Measurements from ENCODE around the gene SLC6A4. TPM values are rescaled to one million over a fixed set of nuclear protein-coding genes. Genes with fewer than 3 reads are reported as not detected.
A peak's percentile ranks its signal among the peaks of the same experiment; 100 is the strongest.

The SLC6A4 gene
- total and polyA plus RNA-seq, 2 experiments from 2014 or later, result 0.06 to 0.14 TPM

- Histone ChIP-seq H3K36me3 (ENCODE audit: insufficient read depth) (peaks cover 23% of the 10 kb centered on the region; the same call in 1 of the 2 replicates), H3K4me3 (no peak overlapping the region), H4K20me1 (replicated peaks; ENCODE audit: insufficient read depth) (no peaks in the 10 kb centered on the region; the same call in 1 of the 2 replicates), H3K4me1 (ENCODE audit: insufficient read depth) (no peaks in the 10 kb centered on the region), H3K27ac (ENCODE audit: low read depth) (no peak overlapping the region), H3F3A (replicated peaks; ENCODE audit: low read depth) (no peaks in the 10 kb centered on the region), H3K4me2 (no peak overlapping the region), H3K27me3 (ENCODE audit: insufficient read depth) (no peaks in the 10 kb centered on the region), H3K79me2 (replicated peaks; ENCODE audit: insufficient read depth) (no peaks in the 10 kb centered on the region), H2AFZ (no peak overlapping the region), H3K9me2 (ENCODE audit: insufficient read depth) (no peaks in the 10 kb centered on the region)
- no peak for TF ChIP-seq CTCF (conservative IDR thresholded peaks at IDR 0.05; ENCODE audit: low read depth in 2 of 2)
- TF ChIP-seq ZNF331 (CRISPR knock-in tag; IDR thresholded peaks at IDR 0.05; ENCODE audit: low read depth), result no peak
- no peak for TF ChIP-seq EZH2phosphoT487 (IDR thresholded peaks at IDR 0.05; ENCODE audit: unreplicated experiment)
- TF ChIP-seq CREB1 (CRISPR knock-in tag; IDR thresholded peaks at IDR 0.05; ENCODE audit: low read depth), result no peak
- TF ChIP-seq POLR2AphosphoS5 (IDR thresholded peaks at IDR 0.05; ENCODE audit: low read depth), result no peak
- no peak for TF ChIP-seq NANOG (IDR thresholded peaks at IDR 0.05; ENCODE audit: borderline replicate concordance)
- no peak for TF ChIP-seq EZH2 (IDR thresholded peaks at IDR 0.05; ENCODE audit: low read depth, unreplicated experiment)
- no peak for TF ChIP-seq REST (IDR thresholded peaks at IDR 0.05; ENCODE audit: unreplicated experiment)
- no peak for TF ChIP-seq ETS1 (IDR thresholded peaks at IDR 0.05)
- no peak for TF ChIP-seq STAT1 (IDR thresholded peaks at IDR 0.05; ENCODE audit: unreplicated experiment)
- no peak for TF ChIP-seq ZNF462 (CRISPR knock-in tag; IDR thresholded peaks at IDR 0.05)
- TF ChIP-seq JUNB (IDR thresholded peaks at IDR 0.05; ENCODE audit: unreplicated experiment), result no peak
- TF ChIP-seq ZNF114 (CRISPR knock-in tag; IDR thresholded peaks at IDR 0.05), result no peak
- DNase-seq (ENCODE audit: low spot score) (no peak), ATAC-seq (no peak)
- no peak overlapping the region for H3K4me3 Mint-ChIP-seq
- H3K36me3 Mint-ChIP-seq (ENCODE audit: low read depth), result peaks cover 11% of the 10 kb centered on the region
- 0 out of 2 replicates have a peak overlapping the region, but pooled peaks have one; percentile 3 for H3K27ac Mint-ChIP-seq
- peaks cover 4% of the 10 kb centered on the region; the same call in 1 of the 3 replicates for H3K4me1 Mint-ChIP-seq
- no peaks in the 10 kb centered on the region for H3K9me3 Mint-ChIP-seq
- H3K27me3 Mint-ChIP-seq (ENCODE audit: insufficient read depth, low read depth, poor library complexity), result no peaks in the 10 kb centered on the region
Observed at GRCh38 chr17:30188211-30188939, 47.1 kb downstream of the SLC6A4 start.
